ENCODE results near the gene GIPC3.

Gene GIPC3

DNA sequence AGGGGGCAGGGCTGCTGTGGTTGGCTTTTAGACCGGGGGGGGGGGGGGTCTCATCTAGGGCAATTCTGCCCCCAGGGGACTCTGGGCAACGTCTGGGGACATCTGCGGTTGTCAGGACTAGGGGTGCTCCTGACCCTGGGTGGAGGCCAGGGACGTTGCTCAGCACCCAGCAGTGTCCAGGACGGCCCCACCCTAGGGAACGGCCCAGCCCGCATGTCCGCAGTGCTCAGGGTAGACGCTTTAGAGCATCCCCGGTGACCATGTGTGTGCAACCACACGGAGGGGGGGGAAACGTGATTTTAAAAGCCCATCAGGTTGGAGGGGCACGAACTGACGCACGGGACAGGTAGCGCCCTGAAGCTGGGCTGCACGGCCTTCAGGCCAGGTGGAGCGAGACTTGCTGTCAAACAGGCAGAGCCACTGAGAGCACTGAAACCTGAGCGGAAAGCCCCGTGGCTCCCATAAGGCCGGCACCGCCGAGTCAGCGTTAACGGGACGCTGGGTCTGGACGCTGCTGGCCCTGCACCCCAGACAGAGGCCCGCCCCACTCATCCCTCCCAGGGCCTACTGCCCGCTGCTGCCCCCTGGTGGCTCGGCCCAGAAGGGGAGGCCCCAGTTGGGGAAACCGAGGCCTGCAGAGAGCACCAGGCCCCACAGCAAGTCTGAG is 33.0 kb downstream of the GIPC3 start:
- peak; percentile 57 for DNase-seq (ENCODE audit: low read depth)
- TF ChIP-seq POLR2A (IDR thresholded peaks at IDR 0.05; ENCODE audit: extremely low read depth, insufficient read length) (no peak), CTCF (IDR thresholded peaks at IDR 0.05; ENCODE audit: low read depth, low read length) (peak; percentile 67)
- H3K4me3 ChIP-seq (ENCODE audit: low read depth, low read length): no peak overlapping the region

GRCh38 chr19:3618811-3619630 is 33.7 kb downstream of the GIPC3 start:
- no peak for DNase-seq (ENCODE audit: low read depth)
- no peak overlapping the region for H3K4me3 ChIP-seq (ENCODE audit: low read depth, low read length)
- TF ChIP-seq, protein P1, sequence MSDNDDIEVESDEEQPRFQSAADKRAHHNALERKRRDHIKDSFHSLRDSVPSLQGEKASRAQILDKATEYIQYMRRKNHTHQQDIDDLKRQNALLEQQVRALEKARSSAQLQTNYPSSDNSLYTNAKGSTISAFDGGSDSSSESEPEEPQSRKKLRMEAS (IDR thresholded peaks at IDR 0.05; ENCODE audit: low read depth, low read length): no peak
- TF ChIP-seq CTCF (IDR thresholded peaks at IDR 0.05; ENCODE audit: low read depth, low read length) (no peak), MYC (IDR thresholded peaks at IDR 0.05; ENCODE audit: low read depth, low read length) (no peak), POLR2A (IDR thresholded peaks at IDR 0.05; ENCODE audit: extremely low read depth, insufficient read length) (no peak)

DNA sequence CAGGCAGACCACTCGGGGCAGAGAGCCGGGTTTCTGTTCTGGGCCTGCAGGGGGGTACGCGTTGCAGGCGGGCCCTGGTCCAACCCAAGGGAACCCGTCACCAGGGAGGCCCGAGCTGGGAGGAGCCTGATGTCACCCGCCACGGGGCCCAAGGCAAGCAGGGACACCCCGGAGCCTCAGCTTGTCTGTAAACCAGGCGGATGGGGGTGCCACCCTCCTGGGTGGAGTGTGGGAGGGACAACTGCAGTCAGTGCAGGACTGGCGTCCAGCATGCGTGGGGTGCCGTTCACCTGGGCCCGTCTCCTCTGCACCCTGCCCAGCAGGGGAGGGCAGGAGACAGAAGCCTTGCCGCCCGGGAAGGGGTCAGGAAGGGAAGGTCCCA is 34.3 kb downstream of the GIPC3 start:
- H3K4me3 ChIP-seq (ENCODE audit: low read depth, low read length): no peak overlapping the region
- TF ChIP-seq MYC (IDR thresholded peaks at IDR 0.05; ENCODE audit: low read depth, low read length) (no peak), POLR2A (IDR thresholded peaks at IDR 0.05; ENCODE audit: extremely low read depth, insufficient read length) (no peak), CTCF (IDR thresholded peaks at IDR 0.05; ENCODE audit: low read depth, low read length) (no peak)
- TF ChIP-seq, protein P1 (IDR thresholded peaks at IDR 0.05; ENCODE audit: low read depth, low read length): no peak
- DNase-seq (ENCODE audit: low read depth): no peak

GRCh38 chr19:3620145-3620816 is 35.0 kb downstream of the GIPC3 start:
- H3K4me3 ChIP-seq (ENCODE audit: low read depth, low read length): no peak overlapping the region
- DNase-seq (ENCODE audit: low read depth): no peak
- TF ChIP-seq MYC (IDR thresholded peaks at IDR 0.05; ENCODE audit: low read depth, low read length) (no peak), POLR2A (IDR thresholded peaks at IDR 0.05; ENCODE audit: extremely low read depth, insufficient read length) (no peak), CTCF (IDR thresholded peaks at IDR 0.05; ENCODE audit: low read depth, low read length) (no peak)
- TF ChIP-seq, protein P1 (IDR thresholded peaks at IDR 0.05; ENCODE audit: low read depth, low read length): no peak

- no peak overlapping the region for H3K4me3 ChIP-seq (ENCODE audit: low read depth, low read length)
- DNase-seq (ENCODE audit: low read depth): no peak
- TF ChIP-seq MYC (IDR thresholded peaks at IDR 0.05; ENCODE audit: low read depth, low read length) (no peak), POLR2A (IDR thresholded peaks at IDR 0.05; ENCODE audit: extremely low read depth, insufficient read length) (no peak), CTCF (IDR thresholded peaks at IDR 0.05; ENCODE audit: low read depth, low read length) (no peak)
- TF ChIP-seq, protein P1 (IDR thresholded peaks at IDR 0.05; ENCODE audit: low read depth, low read length): no peak
Observed at GRCh38 chr19:3620817-3621547, 35.7 kb downstream of the GIPC3 start.
